HepG2 (cell line): ENCODE data around the gene ALG14. TPM values are rescaled to one million over a fixed set of nuclear protein-coding genes. Genes with fewer than 3 reads are reported as not detected.

Source experiments
- ATAC-seq: fragments of 200-7000 bp; cut with Tn5 transposase; 3 replicates; pipeline ENCODE4 v1.9.1; 2020; ENCODE audit warnings: mild to moderate bottlenecking, moderate library complexity
- BruUV-seq: library from RNA; stranded (reverse); fragments of 400-500 nt; replicated peaks from 2 replicates; lab custom pipeline; 2021; lab: Mats Ljungman, UMichigan
- CTCF ChIA-PET: fragments of 300-600 bp; formaldehyde crosslinking; extraction: SDS; loops from one replicate; lab custom pipeline; 2021; ENCODE audit warnings: low total read pairs, inconsistent platforms, low intra/inter-chr PET ratio; lab: Yijun Ruan, JAX
- POLR2A ChIA-PET: fragments of 350-600 bp; sonication (Branson Sonifier 250); formaldehyde crosslinking; loops from one replicate; lab custom pipeline; 2020; ENCODE audit warnings: antibody characterized with exemption, inconsistent platforms; lab: Yijun Ruan, JAX
- DNase-seq: peaks from one replicate; pipeline ENCODE4 v3.0.0-alpha.2; 2015; ENCODE audit warnings: low spot score
- FAIRE-seq: peaks from 3 replicates; lab custom pipeline; 2011; peaks lifted over from hg19 to GRCh38; lab: Jason Lieb, UNC
- H2AFZ ChIP-seq: one replicate; pipeline ENCODE4 v1.6.1; 2011; ENCODE audit warnings: low read length, inconsistent platforms
- H3K27ac ChIP-seq: fragments of 300-600 bp; 3 replicates; pipeline ENCODE4 v1.8.0; 2011; ENCODE audit warnings: mixed run types, mild to moderate bottlenecking, mixed read lengths, low read length, inconsistent platforms; ENCODE audit not compliant: insufficient read depth; ENCODE audit errors: extremely low read length
- H3K27me3 ChIP-seq, 2 experiments: fragments of 200-600 bp in 1 of 2; 2 replicates in 1 of 2; 3 replicates in 1 of 2; pipeline versions ENCODE4 v1.6.0 to v1.8.0; 2011; ENCODE audit warnings: low read length in 2 of 2, mild to moderate bottlenecking in 2 of 2, moderate library complexity in 2 of 2, inconsistent platforms in 1 of 2; ENCODE audit not compliant: insufficient read depth in 2 of 2, control insufficient read depth in 1 of 2
- H3K36me3 ChIP-seq, 2 experiments: fragments of 200-600 bp in 1 of 2; replicated peaks in 1 of 2; 2 replicates in 1 of 2; 3 replicates in 1 of 2; pipeline versions ENCODE4 v1.5.1 to v1.8.0; 2011; ENCODE audit warnings: low read length in 2 of 2, inconsistent platforms in 1 of 2; ENCODE audit not compliant: insufficient read depth in 2 of 2, control insufficient read depth in 1 of 2
- H3K4me1 ChIP-seq: 2 replicates; pipeline ENCODE4 v1.5.1; 2012; ENCODE audit warnings: low read length, inconsistent platforms; ENCODE audit not compliant: insufficient read depth
- H3K4me2 ChIP-seq: 2 replicates; pipeline ENCODE4 v1.6.0; 2011; ENCODE audit warnings: low read depth, low read length, inconsistent platforms
- H3K4me3 ChIP-seq, 3 experiments: fragments of 200-600 bp in 1 of 3; sonication (generic), shearing (Covaris generic) in 1 of 3; replicated peaks in 1 of 3; 2 replicates each; pipeline ENCODE4 v1.5.1; 2011 to 2016; ENCODE audit warnings: low read length in 3 of 3, inconsistent platforms in 2 of 3, low read depth in 2 of 3, mild to moderate bottlenecking in 2 of 3, control low read depth in 1 of 3, mixed read lengths in 1 of 3; ENCODE audit not compliant: insufficient read depth in 1 of 3
- H3K79me2 ChIP-seq: one replicate; pipeline ENCODE4 v1.6.1; 2011; ENCODE audit warnings: low read length, inconsistent platforms; ENCODE audit not compliant: insufficient read depth
- H3K9ac ChIP-seq: 2 replicates; pipeline ENCODE4 v1.6.0; 2011; ENCODE audit warnings: mild to moderate bottlenecking, low read depth, low read length, inconsistent platforms; ENCODE audit not compliant: insufficient read depth
- H3K9me3 ChIP-seq: 2 replicates; pipeline ENCODE4 v1.5.1; 2012; ENCODE audit warnings: mild to moderate bottlenecking, low read length
- H4K20me1 ChIP-seq: 2 replicates; pipeline ENCODE4 v1.6.0; 2011; ENCODE audit warnings: inconsistent platforms, mild to moderate bottlenecking, low read length, moderate library complexity; ENCODE audit not compliant: insufficient read depth
- CHD2 ChIP-seq: IDR thresholded peaks from 2 replicates; pipeline ENCODE4 v1.6.1; 2011; ENCODE audit warnings: low read depth, low read length, improper control_type of control experiment
- EHMT2 ChIP-seq: fragments of 200-600 bp; sonication (generic); IDR thresholded peaks from 2 replicates; pipeline ENCODE4 v1.7.0; 2017; ENCODE audit warnings: antibody characterized with exemption, low read depth, low read length, borderline replicate concordance
- GATAD2A ChIP-seq: IDR thresholded peaks from 2 replicates; pipeline ENCODE4 v1.6.1; 2016
- HMGA1 ChIP-seq: sonication (generic); formaldehyde crosslinking; conservative IDR thresholded peaks from 2 replicates; pipeline ENCODE4 v1.4.0; 2020; ENCODE audit warnings: missing genetic modification reagents
- MED1 ChIP-seq: sonication (generic); formaldehyde crosslinking; IDR thresholded peaks from 2 replicates; pipeline ENCODE4 v1.4.0; 2020; ENCODE audit warnings: missing genetic modification reagents
- PAXIP1 ChIP-seq: sonication (generic); formaldehyde crosslinking; conservative IDR thresholded peaks from 2 replicates; pipeline ENCODE4 v1.4.0; 2020; ENCODE audit warnings: mild to moderate bottlenecking, missing genetic modification reagents, moderate library complexity
- PRDM15 ChIP-seq: sonication (generic); formaldehyde crosslinking; IDR thresholded peaks from 2 replicates; pipeline ENCODE4 v1.4.0; 2020; ENCODE audit warnings: missing genetic modification reagents
- RXRB ChIP-seq: IDR thresholded peaks from 2 replicates; pipeline ENCODE4 v1.6.1; 2016; ENCODE audit warnings: borderline replicate concordance, missing genetic modification reagents, missing compliant biosample characterization
- THRA ChIP-seq: sonication (generic); formaldehyde crosslinking; IDR thresholded peaks from 2 replicates; pipeline ENCODE4 v1.4.0; 2020; ENCODE audit warnings: missing genetic modification reagents, borderline replicate concordance
- ZFX ChIP-seq: sonication (generic); formaldehyde crosslinking; IDR thresholded peaks from 2 replicates; pipeline ENCODE4 v1.4.0; 2020; ENCODE audit warnings: mild to moderate bottlenecking, low read depth, missing genetic modification reagents, moderate library complexity
- ZNF546 ChIP-seq: sonication (generic); formaldehyde crosslinking; conservative IDR thresholded peaks from 2 replicates; pipeline ENCODE4 v1.8.1; 2023; ENCODE audit warnings: mild to moderate bottlenecking, missing genetic modification reagents
- ZNF598 ChIP-seq: sonication (generic); formaldehyde crosslinking; IDR thresholded peaks from 2 replicates; pipeline ENCODE4 v1.5.1; 2020; ENCODE audit warnings: mild to moderate bottlenecking, missing genetic modification reagents, borderline replicate concordance
- ZNF737 ChIP-seq: sonication (generic); formaldehyde crosslinking; IDR thresholded peaks from 2 replicates; pipeline ENCODE4 v1.5.0; 2020; ENCODE audit warnings: missing genetic modification reagents, mild to moderate bottlenecking, borderline replicate concordance
- WGBS: methylation state at CpG from one replicate; pipeline ENCODE4 v1.1.6; 2017; ENCODE audit warnings: low lambda C conversion rate; 5-methylcytosine and 5-hydroxymethylcytosine counted together
- in situ Hi-C: cut with HindIII; loops from 2 replicates; pipeline ENCODE4 v1.10.0; 2017; ENCODE audit warnings: low pct_unique_long_range_greater_than_20kb; ENCODE audit not compliant: extremely low pct_ligation_motif_present
- intact Hi-C: fragments of 100-400 bp; cut with micrococcal nuclease; formaldehyde crosslinking; loops from one replicate; pipeline ENCODE4 v1.10.0; 2022; ENCODE audit not compliant: unreplicated experiment
- polyA plus RNA-seq, 8 experiments: library from polyadenylated mRNA; depleted of rRNA in 3 of 8; stranded (reverse) in 7 of 8; unstranded in 1 of 8; fragments of >200 nt; fragmentation: Illumina TruSeq in 4 of 8; extraction: Trizol in 4 of 8; gene quantifications; 2 replicates each; pipeline versions ENCODE4 v1.2.1 to v1.2.3, GENCODE V29; 2011 to 2016; ENCODE audit warnings: low read depth in 4 of 8, missing spikeins in 1 of 8, mixed read lengths in 1 of 8; ENCODE audit not compliant: insufficient read depth in 1 of 8
- total RNA-seq, 5 experiments: library from RNA; depleted of rRNA; stranded (reverse); fragments of >200 nt; fragmentation: Illumina TruSeq; extraction: Trizol; gene quantifications; 2 replicates each; pipeline ENCODE4 v1.2.3, GENCODE V29; 2016; ENCODE audit warnings: low read depth in 1 of 5

Gene ALG14
- total and polyA plus RNA-seq, 2 of the 13 experiments (the other 11 are each of a cell fraction or from before 2014, with no cell fraction given), result 4.5 to 12.7 TPM

GRCh38 chr1:94958081-94958480 is 114.7 kb downstream of the ALG14 start (continued):
- no peak for TF ChIP-seq PRDM15 (CRISPR knock-in tag)
- TF ChIP-seq ZNF546 (CRISPR knock-in tag), result no peak
- TF ChIP-seq CHD2, result no peak

GRCh38 chr1:94955767-94956632 is 116.8 kb downstream of the ALG14 start:
- CTCF ChIA-PET, result no interaction called here
- peak; percentile 72 for ATAC-seq
- POLR2A ChIA-PET, result interaction anchor here (0.9 kb wide), 1 partner anchor 28 kb away, joined by 3 read pairs; no protein-coding TSS in a partner anchor
- no peaks in the 10 kb centered on the region for H3K27me3 ChIP-seq
- no peak overlapping the region for H3K9ac ChIP-seq
- DNase-seq, result peak; percentile 59
- peak overlapping the region; percentile 45 for H3K4me2 ChIP-seq
- no peaks in the 10 kb centered on the region for H3K79me2 ChIP-seq
- no TSS peak for BruUV-seq
- WGBS, result 41% methylated on average over 6 of the region's 6 CpGs
- H3K27ac ChIP-seq, result peak overlapping the region; percentile 70
- H2AFZ ChIP-seq, result no peak overlapping the region
- no peaks in the 10 kb centered on the region for H3K36me3 ChIP-seq
- in situ Hi-C loops (no loop called here), intact Hi-C loops (no loop called here)
- FAIRE-seq, result peak; percentile 85
- H3K4me3 ChIP-seq, result no peak overlapping the region
- no peaks in the 10 kb centered on the region for H4K20me1 ChIP-seq
- H3K9me3 ChIP-seq, result no peaks in the 10 kb centered on the region
- peaks cover 81% of the 10 kb centered on the region for H3K4me1 ChIP-seq
- TF ChIP-seq ZNF737 (no peak), THRA (peak; percentile 61; the same call in 1 of the 2 replicates), MED1 (CRISPR knock-in tag) (0 out of 2 replicates have a peak, but pooled peaks have one; percentile 19), PAXIP1 (CRISPR knock-in tag) (peak; percentile 37), GATAD2A (CRISPR knock-in tag) (0 out of 2 replicates have a peak, but pooled peaks have one; percentile 16), HMGA1 (no peak), EHMT2 (no peak), RXRB (peak; percentile 18; the same call in 1 of the 2 replicates), ZFX (CRISPR knock-in tag) (peak; percentile 54), ZNF598 (0 out of 2 replicates have a peak, but pooled peaks have one; percentile 38)
